Mammary epithelial cell (primary cell): ENCODE results near the gene TBRG4.

Experiments
- CTCF ChIP-seq, 2 donors: IDR thresholded peaks in 1 of 2; conservative IDR thresholded peaks in 1 of 2; 2 replicates each; pipeline ENCODE4 v1.5.1; 2011 to 2012; ENCODE audit warnings: inconsistent platforms in 2 of 2, low read length in 2 of 2, mild to moderate bottlenecking in 2 of 2, control low read depth in 1 of 2, low read depth in 1 of 2; ENCODE audit not compliant: insufficient read depth in 1 of 2; ENCODE audit errors: extremely low read depth in 1 of 2
- EZH2 ChIP-seq: IDR thresholded peaks from 2 replicates; pipeline ENCODE4 v1.6.1; 2012; ENCODE audit warnings: low read length, inconsistent platforms, borderline replicate concordance

- TF ChIP-seq CTCF (conservative IDR thresholded peaks at IDR 0.05 in 1 of 2, IDR thresholded peaks at IDR 0.05 in 1 of 2; ENCODE audit: extremely low read depth in 1 of 2, insufficient read depth in 1 of 2, low read depth in 1 of 2, low read length in 2 of 2) (no peak), EZH2 (no peak)
These were observed 57.6 kb downstream of the TBRG4 start for GRCh38 chr7:45053941-45054340.
